ENCODE data around the gene ADCYAP1.

ADCYAP1 gene

GRCh38 chr18:910247-910646, 5.6 kb downstream of the ADCYAP1 start:
- no peak for DNase-seq

GRCh38 chr18:911025-911424, 6.4 kb downstream of the ADCYAP1 start:
- DNase-seq = no peak

GRCh38 chr18:911486-911885, 6.8 kb downstream of the ADCYAP1 start:
- no peak for DNase-seq

- no peak for DNase-seq
These were observed 11.9 kb downstream of the ADCYAP1 start for GRCh38 chr18:916562-916961.

GRCh38 chr18:919078-919477, 14.4 kb downstream of the ADCYAP1 start:
- no peak for DNase-seq

- no peak for DNase-seq
These were observed 18.6 kb downstream of the ADCYAP1 start for GRCh38 chr18:923144-923866.

- DNase-seq = no peak
These were observed 20.3 kb downstream of the ADCYAP1 start for GRCh38 chr18:924987-925386.

GRCh38 chr18:926946-927345, 22.3 kb downstream of the ADCYAP1 start:
- no peak for DNase-seq

GRCh38 chr18:933082-933481, 28.4 kb downstream of the ADCYAP1 start:
- DNase-seq = no peak

- no peak for DNase-seq
These were observed 30.0 kb downstream of the ADCYAP1 start for GRCh38 chr18:934518-935133.

GRCh38 chr18:936941-937340, 32.3 kb downstream of the ADCYAP1 start:
- DNase-seq = no peak

- DNase-seq = no peak
These were observed 34.5 kb downstream of the ADCYAP1 start for GRCh38 chr18:939166-939565.

GRCh38 chr18:939958-940357, 35.3 kb downstream of the ADCYAP1 start:
- DNase-seq = no peak

- DNase-seq = no peak
These were observed 36.7 kb downstream of the ADCYAP1 start for GRCh38 chr18:941331-941730.

GRCh38 chr18:944440-944839, 39.8 kb downstream of the ADCYAP1 start:
- DNase-seq = no peak

GRCh38 chr18:949724-950631, 45.3 kb downstream of the ADCYAP1 start:
- no peak for DNase-seq

GRCh38 chr18:950882-951495, 46.3 kb downstream of the ADCYAP1 start:
- DNase-seq = no peak

GRCh38 chr18:955384-956066, 50.9 kb downstream of the ADCYAP1 start:
- no peak for DNase-seq

- no peak for DNase-seq
These were observed 53.2 kb downstream of the ADCYAP1 start for GRCh38 chr18:957829-958228.

GRCh38 chr18:959854-960253, 55.2 kb downstream of the ADCYAP1 start:
- no peak for DNase-seq
